ENCODE data around the gene EZR. TPM values are rescaled to one million over a fixed set of nuclear protein-coding genes. Genes with fewer than 3 reads are reported as not detected.

EZR gene
- total RNA-seq, 1 experiment from 2014 or later: 375 TPM

DNA sequence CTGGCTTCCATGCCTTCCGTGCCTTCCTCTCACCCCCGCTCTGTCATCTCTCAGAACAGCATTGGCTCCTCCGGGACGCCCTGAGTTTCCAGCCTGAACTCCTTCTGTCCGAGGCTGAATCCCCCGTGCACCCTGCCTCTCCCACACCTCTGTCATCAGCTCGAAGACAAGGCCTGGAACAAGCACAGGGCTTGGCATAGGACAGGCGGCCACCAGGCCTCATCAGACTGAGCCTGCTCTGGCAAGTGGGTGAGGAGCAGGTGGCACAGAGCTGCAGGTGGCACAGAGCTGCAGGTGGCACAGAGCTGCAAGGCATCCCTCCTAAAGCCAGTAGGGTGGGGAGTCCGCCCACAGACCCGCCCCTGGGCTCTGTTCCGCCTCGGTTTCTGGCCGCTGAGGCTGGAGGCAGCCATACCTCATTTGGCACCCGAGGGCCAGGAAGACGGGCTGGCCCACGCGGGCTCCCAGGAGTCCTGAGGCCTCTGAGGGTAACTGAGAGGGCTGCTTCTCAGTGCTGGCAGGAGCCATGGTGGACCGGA is 60.2 kb downstream of the EZR start:
- Histone ChIP-seq H3K14ac (ENCODE audit: insufficient read depth, low read length) (peak overlapping the region; percentile 30; the same call in 1 of the 2 replicates), H3K18ac (ENCODE audit: insufficient read length, low read depth, low read length) (no peak overlapping the region), H4K8ac (replicated peaks; ENCODE audit: insufficient read length, low read depth, low read length) (no peak overlapping the region), H3K4me2 (ENCODE audit: insufficient read depth, insufficient read length, low read length) (no peak overlapping the region), H3T11ph (ENCODE audit: low read length) (no peak overlapping the region), H4K91ac (ENCODE audit: insufficient read length, low read depth, low read length) (no peak overlapping the region), H2BK15ac (ENCODE audit: low read depth, low read length) (no peak overlapping the region), H3K23me2 (ENCODE audit: insufficient read length, low read depth, low read length, poor library complexity, severe bottlenecking) (no peaks in the 10 kb centered on the region), H3K79me1 (ENCODE audit: insufficient read depth, low read depth, low read length, poor library complexity, severe bottlenecking) (no peaks in the 10 kb centered on the region), H3K27me3 (ENCODE audit: insufficient read depth, low read length) (no peaks in the 10 kb centered on the region; the same call in 1 of the 2 replicates), H2AK5ac (ENCODE audit: insufficient read length, low read length) (no peak overlapping the region), H2AFZ (ENCODE audit: low read length) (no peak overlapping the region), H3K4me1 (ENCODE audit: insufficient read depth, low read length) (peaks cover 3% of the 10 kb centered on the region; the same call in 1 of the 2 replicates), H2BK120ac (ENCODE audit: low read depth, low read length, poor library complexity, severe bottlenecking) (no peak overlapping the region), H2BK20ac (ENCODE audit: low read depth, low read length, poor library complexity, severe bottlenecking) (no peak overlapping the region), H3K4ac (ENCODE audit: low read depth, low read length) (no peak overlapping the region), H4K20me1 (ENCODE audit: control insufficient read depth, insufficient read depth, insufficient read length) (no peaks in the 10 kb centered on the region), H3K27ac (ENCODE audit: insufficient read length, low read depth, low read length) (no peak overlapping the region), H2BK5ac (ENCODE audit: insufficient read length, low read length) (no peak overlapping the region), H3K9me3 (ENCODE audit: control insufficient read depth, low read depth, low read length) (no peaks in the 10 kb centered on the region), H3K56ac (ENCODE audit: insufficient read length, low read depth, low read length) (no peak overlapping the region), H3K9ac (ENCODE audit: extremely low read depth, insufficient read length, low read length) (no peak overlapping the region), H4K5ac (ENCODE audit: insufficient read length, low read depth, low read length) (no peak overlapping the region), H3K79me2 (ENCODE audit: insufficient read depth, low read length) (no peaks in the 10 kb centered on the region), H3K23ac (ENCODE audit: insufficient read length, low read depth, low read length) (no peak overlapping the region), H2BK12ac (ENCODE audit: insufficient read length, low read depth, low read length) (no peak overlapping the region)
- Mint-ChIP-seq H3K27ac (peak overlapping the region in 2 of 3 experiments; percentile 0 to 22; a peak in 1 of 7 replicates), H3K9me3 (no peaks in the 10 kb centered on the region), H3K36me3 (ENCODE audit: insufficient read depth in 1 of 3, low read depth in 3 of 3) (peaks cover 0 to under 1% (median 0%) of the 10 kb centered on the region in 3 experiments; a peak in 1 of 7 replicates), H3K4me1 (peaks cover 31 to 32% of the 10 kb centered on the region in 2 experiments), H3K4me3 (no peak overlapping the region), H3K27me3 (ENCODE audit: low read depth) (peaks cover 5% of the 10 kb centered on the region)
- TF ChIP-seq, protein P1, sequence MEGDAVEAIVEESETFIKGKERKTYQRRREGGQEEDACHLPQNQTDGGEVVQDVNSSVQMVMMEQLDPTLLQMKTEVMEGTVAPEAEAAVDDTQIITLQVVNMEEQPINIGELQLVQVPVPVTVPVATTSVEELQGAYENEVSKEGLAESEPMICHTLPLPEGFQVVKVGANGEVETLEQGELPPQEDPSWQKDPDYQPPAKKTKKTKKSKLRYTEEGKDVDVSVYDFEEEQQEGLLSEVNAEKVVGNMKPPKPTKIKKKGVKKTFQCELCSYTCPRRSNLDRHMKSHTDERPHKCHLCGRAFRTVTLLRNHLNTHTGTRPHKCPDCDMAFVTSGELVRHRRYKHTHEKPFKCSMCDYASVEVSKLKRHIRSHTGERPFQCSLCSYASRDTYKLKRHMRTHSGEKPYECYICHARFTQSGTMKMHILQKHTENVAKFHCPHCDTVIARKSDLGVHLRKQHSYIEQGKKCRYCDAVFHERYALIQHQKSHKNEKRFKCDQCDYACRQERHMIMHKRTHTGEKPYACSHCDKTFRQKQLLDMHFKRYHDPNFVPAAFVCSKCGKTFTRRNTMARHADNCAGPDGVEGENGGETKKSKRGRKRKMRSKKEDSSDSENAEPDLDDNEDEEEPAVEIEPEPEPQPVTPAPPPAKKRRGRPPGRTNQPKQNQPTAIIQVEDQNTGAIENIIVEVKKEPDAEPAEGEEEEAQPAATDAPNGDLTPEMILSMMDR (conservative IDR thresholded peaks at IDR 0.05): no peak
- no CpG with 5 or more reads among the region's 18 CpGs for WGBS (ENCODE audit: extremely low coverage, insufficient read length, low lambda C conversion rate)
- no peak for DNase-seq
